K562 (cell line): ENCODE data around the gene NASP. TPM values are rescaled to one million over a fixed set of nuclear protein-coding genes. Genes with fewer than 3 reads are reported as not detected.
A peak's percentile ranks its signal among the peaks of the same experiment; 100 is the strongest.

Experiments
- CBX2 ChIP-seq: fragments of 200-600 bp; sonication (generic); IDR thresholded peaks from one replicate; pipeline ENCODE4 v1.6.1; 2012; ENCODE audit warnings: mild to moderate bottlenecking, low read length, inconsistent platforms; ENCODE audit not compliant: insufficient read depth, poor library complexity, severe bottlenecking
- IRF2 ChIP-seq: sonication (generic); formaldehyde crosslinking; IDR thresholded peaks from 2 replicates; pipeline ENCODE4 v1.8.1; 2022; ENCODE audit warnings: mild to moderate bottlenecking, missing genetic modification reagents
- KLF10 ChIP-seq: fragments of 250-450 bp; sonication (Bioruptor Pico); IDR thresholded peaks from 2 replicates; pipeline ENCODE4 v1.6.1; 2021; ENCODE audit warnings: matching md5 sums
- PRPF4 ChIP-seq: fragments of 200-400 bp; formaldehyde crosslinking; IDR thresholded peaks from one replicate; pipeline ENCODE4 v1.6.1; 2017; ENCODE audit warnings: low read length, low read depth, mild to moderate bottlenecking; ENCODE audit not compliant: insufficient read depth, poor library complexity, severe bottlenecking
- RCOR1 ChIP-seq, 2 experiments: IDR thresholded peaks; 2 replicates each; pipeline ENCODE4 v1.6.1; 2012; ENCODE audit warnings: low read depth in 2 of 2, low read length in 2 of 2, borderline replicate concordance in 1 of 2, improper control_type of control experiment in 1 of 2
- SMAD2 ChIP-seq: fragments of 150-350 bp; IDR thresholded peaks from 2 replicates; pipeline ENCODE4 v1.6.1; 2014; ENCODE audit warnings: low read depth, mild to moderate bottlenecking, low read length
- SNRNP70 ChIP-seq: fragments of 200-400 bp; formaldehyde crosslinking; optimal IDR thresholded peaks from 2 replicates; pipeline ENCODE3; 2017; ENCODE audit warnings: low read depth, low read length
- ZBTB7A ChIP-seq: IDR thresholded peaks from 2 replicates; pipeline ENCODE4 v1.6.1; 2011; ENCODE audit warnings: low read depth, mild to moderate bottlenecking, low read length, moderate library complexity, borderline replicate concordance; ENCODE audit not compliant: control insufficient read depth
- ZNF232 ChIP-seq: sonication (generic); formaldehyde crosslinking; IDR thresholded peaks from 2 replicates; pipeline ENCODE4 v1.8.0; 2022; ENCODE audit warnings: mild to moderate bottlenecking, missing genetic modification reagents
- ZNF436 ChIP-seq: fragments of 250-450, 450-650 bp; sonication (Bioruptor Pico); formaldehyde crosslinking; IDR thresholded peaks from 2 replicates; pipeline ENCODE4 v1.7.0; 2020; ENCODE audit warnings: mild to moderate bottlenecking
- polyA plus RNA-seq, 8 experiments: library from polyadenylated mRNA; depleted of rRNA in 4 of 8; stranded (reverse) in 5 of 8; unstranded in 3 of 8; fragments of >200 nt; fragmentation: Nextera tagmentation in 2 of 8; fragmentation: Illumina TruSeq in 1 of 8; extraction: Ambion mirVana in 2 of 8; extraction: Trizol in 1 of 8; gene quantifications; 2 replicates each; pipeline versions ENCODE4 v1.2.1 to v1.2.3, GENCODE V29; 2011 to 2014; ENCODE audit warnings: inconsistent platforms in 1 of 8, missing spikeins in 1 of 8
- total RNA-seq, 7 experiments: library from RNA; depleted of rRNA in 6 of 7; stranded (reverse); fragments of >200 nt in 6 of 7; fragmentation: Illumina TruSeq in 2 of 7; extraction: Trizol in 2 of 7; gene quantifications; 2 replicates each; pipeline versions ENCODE4 v1.2.1 to v1.2.3, GENCODE V29; 2011 to 2021; ENCODE audit warnings: low replicate concordance in 1 of 7
- TF ChIP-seq, protein P1 (sequence below): fragments of 250-450 bp; sonication (Bioruptor Pico); IDR thresholded peaks from 2 replicates; pipeline ENCODE4 v1.5.0; 2022; ENCODE audit warnings: mild to moderate bottlenecking
- TF ChIP-seq, protein P2 (sequence below): fragments of 250-450 bp; sonication (Bioruptor Pico); IDR thresholded peaks from 2 replicates; pipeline ENCODE4 v1.5.0; 2020; ENCODE audit warnings: mild to moderate bottlenecking, borderline replicate concordance
- TF ChIP-seq, protein P3 (sequence below): fragments of 200-800 bp; sonication (Bioruptor generic); IDR thresholded peaks from 2 replicates; pipeline ENCODE4 v1.6.1; 2016; ENCODE audit warnings: missing genetic modification characterization, missing compliant biosample characterization
- TF ChIP-seq, protein P4 (sequence below): fragments of 450-650 bp; IDR thresholded peaks from 2 replicates; pipeline ENCODE4 v1.7.0; 2016; ENCODE audit warnings: borderline replicate concordance

The NASP gene
- total and polyA plus RNA-seq, 9 of the 15 experiments (the other 6 are each of a cell fraction or from before 2014, with no cell fraction given): 199 to 578 (median 419) TPM

DNA sequence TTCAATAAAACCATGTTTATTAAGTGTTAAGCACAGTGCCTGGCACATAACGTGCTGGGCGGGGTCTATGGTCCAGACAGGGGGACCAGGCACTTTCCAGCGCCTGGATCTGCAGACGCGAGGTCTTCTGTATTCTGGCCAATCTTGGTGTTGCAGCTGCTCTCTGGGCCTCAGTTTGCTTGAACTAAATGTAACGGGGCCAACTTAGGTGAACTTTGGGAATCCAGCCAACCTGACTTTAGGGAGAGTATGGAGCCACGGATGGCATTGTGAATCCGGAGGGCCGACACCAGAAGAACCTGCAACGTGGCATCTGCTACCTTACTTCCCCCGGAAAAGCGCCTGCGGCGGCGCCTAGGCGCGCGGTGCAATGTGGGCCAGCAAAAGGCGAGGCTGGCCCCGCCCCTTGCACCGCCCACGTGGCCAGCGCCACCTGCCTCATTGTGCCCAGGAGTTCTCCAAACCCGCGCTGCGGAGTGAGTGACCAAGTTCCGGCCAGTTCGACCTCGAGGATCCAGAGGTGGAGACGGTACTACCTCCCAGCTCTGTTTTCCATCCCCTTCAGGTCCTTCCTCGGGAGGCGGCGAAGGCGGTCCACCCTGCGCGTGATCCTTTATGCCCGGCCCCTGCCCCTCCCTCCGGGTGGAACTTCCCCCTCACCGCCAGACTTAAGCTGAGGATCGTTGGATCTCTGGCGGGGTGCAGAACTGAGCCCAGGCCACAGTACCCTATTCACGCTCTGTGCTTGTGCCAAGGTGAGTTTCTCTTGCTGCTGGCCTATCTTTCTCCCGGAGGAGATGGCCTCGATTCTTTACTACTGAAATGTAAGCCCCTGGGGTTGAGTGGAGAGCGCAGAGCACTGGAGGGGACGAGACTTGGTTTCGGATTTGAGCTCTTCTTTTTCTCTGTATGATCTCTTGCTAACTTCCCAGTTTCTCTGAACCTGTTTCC, 33.2 kb upstream of the NASP start, which contains the start of gene AKR1A1 (continued):
- TF ChIP-seq, protein P1, sequence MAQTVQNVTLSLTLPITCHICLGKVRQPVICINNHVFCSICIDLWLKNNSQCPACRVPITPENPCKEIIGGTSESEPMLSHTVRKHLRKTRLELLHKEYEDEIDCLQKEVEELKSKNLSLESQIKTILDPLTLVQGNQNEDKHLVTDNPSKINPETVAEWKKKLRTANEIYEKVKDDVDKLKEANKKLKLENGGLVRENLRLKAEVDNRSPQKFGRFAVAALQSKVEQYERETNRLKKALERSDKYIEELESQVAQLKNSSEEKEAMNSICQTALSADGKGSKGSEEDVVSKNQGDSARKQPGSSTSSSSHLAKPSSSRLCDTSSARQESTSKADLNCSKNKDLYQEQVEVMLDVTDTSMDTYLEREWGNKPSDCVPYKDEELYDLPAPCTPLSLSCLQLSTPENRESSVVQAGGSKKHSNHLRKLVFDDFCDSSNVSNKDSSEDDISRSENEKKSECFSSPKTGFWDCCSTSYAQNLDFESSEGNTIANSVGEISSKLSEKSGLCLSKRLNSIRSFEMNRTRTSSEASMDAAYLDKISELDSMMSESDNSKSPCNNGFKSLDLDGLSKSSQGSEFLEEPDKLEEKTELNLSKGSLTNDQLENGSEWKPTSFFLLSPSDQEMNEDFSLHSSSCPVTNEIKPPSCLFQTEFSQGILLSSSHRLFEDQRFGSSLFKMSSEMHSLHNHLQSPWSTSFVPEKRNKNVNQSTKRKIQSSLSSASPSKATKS (CRISPR knock-in tag): no peak
- TF ChIP-seq PRPF4 (no peak), RCOR1 (IDR thresholded peaks at IDR 0.05; ENCODE audit: borderline replicate concordance in 1 of 2, low read depth in 2 of 2, low read length in 2 of 2) (no peak), SMAD2 (no peak), ZBTB7A (peak; percentile 56; the same call in 1 of the 2 replicates), KLF10 (CRISPR knock-in tag) (no peak), IRF2 (no peak), CBX2 (no peak), ZNF232 (CRISPR knock-in tag) (no peak), SNRNP70 (no peak), ZNF436 (CRISPR knock-in tag) (no peak)
- TF ChIP-seq, protein P2, sequence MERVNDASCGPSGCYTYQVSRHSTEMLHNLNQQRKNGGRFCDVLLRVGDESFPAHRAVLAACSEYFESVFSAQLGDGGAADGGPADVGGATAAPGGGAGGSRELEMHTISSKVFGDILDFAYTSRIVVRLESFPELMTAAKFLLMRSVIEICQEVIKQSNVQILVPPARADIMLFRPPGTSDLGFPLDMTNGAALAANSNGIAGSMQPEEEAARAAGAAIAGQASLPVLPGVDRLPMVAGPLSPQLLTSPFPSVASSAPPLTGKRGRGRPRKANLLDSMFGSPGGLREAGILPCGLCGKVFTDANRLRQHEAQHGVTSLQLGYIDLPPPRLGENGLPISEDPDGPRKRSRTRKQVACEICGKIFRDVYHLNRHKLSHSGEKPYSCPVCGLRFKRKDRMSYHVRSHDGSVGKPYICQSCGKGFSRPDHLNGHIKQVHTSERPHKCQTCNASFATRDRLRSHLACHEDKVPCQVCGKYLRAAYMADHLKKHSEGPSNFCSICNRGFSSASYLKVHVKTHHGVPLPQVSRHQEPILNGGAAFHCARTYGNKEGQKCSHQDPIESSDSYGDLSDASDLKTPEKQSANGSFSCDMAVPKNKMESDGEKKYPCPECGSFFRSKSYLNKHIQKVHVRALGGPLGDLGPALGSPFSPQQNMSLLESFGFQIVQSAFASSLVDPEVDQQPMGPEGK (CRISPR knock-in tag): 0 out of 2 replicates have a peak, but pooled peaks have one; percentile 64
- TF ChIP-seq, protein P3, sequence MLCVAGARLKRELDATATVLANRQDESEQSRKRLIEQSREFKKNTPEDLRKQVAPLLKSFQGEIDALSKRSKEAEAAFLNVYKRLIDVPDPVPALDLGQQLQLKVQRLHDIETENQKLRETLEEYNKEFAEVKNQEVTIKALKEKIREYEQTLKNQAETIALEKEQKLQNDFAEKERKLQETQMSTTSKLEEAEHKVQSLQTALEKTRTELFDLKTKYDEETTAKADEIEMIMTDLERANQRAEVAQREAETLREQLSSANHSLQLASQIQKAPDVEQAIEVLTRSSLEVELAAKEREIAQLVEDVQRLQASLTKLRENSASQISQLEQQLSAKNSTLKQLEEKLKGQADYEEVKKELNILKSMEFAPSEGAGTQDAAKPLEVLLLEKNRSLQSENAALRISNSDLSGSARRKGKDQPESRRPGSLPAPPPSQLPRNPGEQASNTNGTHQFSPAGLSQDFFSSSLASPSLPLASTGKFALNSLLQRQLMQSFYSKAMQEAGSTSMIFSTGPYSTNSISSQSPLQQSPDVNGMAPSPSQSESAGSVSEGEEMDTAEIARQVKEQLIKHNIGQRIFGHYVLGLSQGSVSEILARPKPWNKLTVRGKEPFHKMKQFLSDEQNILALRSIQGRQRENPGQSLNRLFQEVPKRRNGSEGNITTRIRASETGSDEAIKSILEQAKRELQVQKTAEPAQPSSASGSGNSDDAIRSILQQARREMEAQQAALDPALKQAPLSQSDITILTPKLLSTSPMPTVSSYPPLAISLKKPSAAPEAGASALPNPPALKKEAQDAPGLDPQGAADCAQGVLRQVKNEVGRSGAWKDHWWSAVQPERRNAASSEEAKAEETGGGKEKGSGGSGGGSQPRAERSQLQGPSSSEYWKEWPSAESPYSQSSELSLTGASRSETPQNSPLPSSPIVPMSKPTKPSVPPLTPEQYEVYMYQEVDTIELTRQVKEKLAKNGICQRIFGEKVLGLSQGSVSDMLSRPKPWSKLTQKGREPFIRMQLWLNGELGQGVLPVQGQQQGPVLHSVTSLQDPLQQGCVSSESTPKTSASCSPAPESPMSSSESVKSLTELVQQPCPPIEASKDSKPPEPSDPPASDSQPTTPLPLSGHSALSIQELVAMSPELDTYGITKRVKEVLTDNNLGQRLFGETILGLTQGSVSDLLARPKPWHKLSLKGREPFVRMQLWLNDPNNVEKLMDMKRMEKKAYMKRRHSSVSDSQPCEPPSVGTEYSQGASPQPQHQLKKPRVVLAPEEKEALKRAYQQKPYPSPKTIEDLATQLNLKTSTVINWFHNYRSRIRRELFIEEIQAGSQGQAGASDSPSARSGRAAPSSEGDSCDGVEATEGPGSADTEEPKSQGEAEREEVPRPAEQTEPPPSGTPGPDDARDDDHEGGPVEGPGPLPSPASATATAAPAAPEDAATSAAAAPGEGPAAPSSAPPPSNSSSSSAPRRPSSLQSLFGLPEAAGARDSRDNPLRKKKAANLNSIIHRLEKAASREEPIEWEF (CRISPR knock-in tag): no peak
- TF ChIP-seq, protein P4, sequence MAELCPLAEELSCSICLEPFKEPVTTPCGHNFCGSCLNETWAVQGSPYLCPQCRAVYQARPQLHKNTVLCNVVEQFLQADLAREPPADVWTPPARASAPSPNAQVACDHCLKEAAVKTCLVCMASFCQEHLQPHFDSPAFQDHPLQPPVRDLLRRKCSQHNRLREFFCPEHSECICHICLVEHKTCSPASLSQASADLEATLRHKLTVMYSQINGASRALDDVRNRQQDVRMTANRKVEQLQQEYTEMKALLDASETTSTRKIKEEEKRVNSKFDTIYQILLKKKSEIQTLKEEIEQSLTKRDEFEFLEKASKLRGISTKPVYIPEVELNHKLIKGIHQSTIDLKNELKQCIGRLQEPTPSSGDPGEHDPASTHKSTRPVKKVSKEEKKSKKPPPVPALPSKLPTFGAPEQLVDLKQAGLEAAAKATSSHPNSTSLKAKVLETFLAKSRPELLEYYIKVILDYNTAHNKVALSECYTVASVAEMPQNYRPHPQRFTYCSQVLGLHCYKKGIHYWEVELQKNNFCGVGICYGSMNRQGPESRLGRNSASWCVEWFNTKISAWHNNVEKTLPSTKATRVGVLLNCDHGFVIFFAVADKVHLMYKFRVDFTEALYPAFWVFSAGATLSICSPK: no peak
